Type B pancreatic cell (in vitro differentiated cells): ENCODE data around the gene PITPNM1. TPM values are rescaled to one million over a fixed set of nuclear protein-coding genes. Genes with fewer than 3 reads are reported as not detected.
A peak's percentile ranks its signal among the peaks of the same experiment; 100 is the strongest.

Source experiments
- DNase-seq: peaks from one replicate; pipeline ENCODE4 v3.0.0; 2021; ENCODE audit warnings: mixed read lengths; ENCODE audit not compliant: unreplicated experiment; ENCODE audit errors: extremely low spot score
- H3K27ac Mint-ChIP-seq: 2 replicates; pipeline ENCODE4 v1.8.0; 2021; ENCODE audit warnings: mild to moderate bottlenecking, mixed read lengths
- H3K27me3 Mint-ChIP-seq: 2 replicates; pipeline ENCODE4 v1.8.0; 2021; ENCODE audit warnings: mixed read lengths
- H3K36me3 Mint-ChIP-seq: 2 replicates; pipeline ENCODE4 v1.8.0; 2021; ENCODE audit warnings: mixed read lengths
- H3K4me1 Mint-ChIP-seq: one replicate; pipeline ENCODE4 v1.8.0; 2021; ENCODE audit warnings: mixed read lengths; ENCODE audit not compliant: unreplicated experiment
- H3K4me3 Mint-ChIP-seq: 2 replicates; pipeline ENCODE4 v1.8.0; 2021; ENCODE audit warnings: mild to moderate bottlenecking, mixed read lengths
- H3K9me3 Mint-ChIP-seq: 2 replicates; pipeline ENCODE4 v1.8.0; 2021; ENCODE audit warnings: mixed read lengths
- total RNA-seq: library from RNA; stranded (reverse); gene quantifications from 2 replicates; pipeline ENCODE4 v1.2.1, GENCODE V29; 2021; ENCODE audit warnings: low replicate concordance
- TF ChIP-seq, protein P1 (sequence below): fragments of 200-600 bp; sonication (generic); conservative IDR thresholded peaks from 2 replicates; pipeline ENCODE4 v1.5.0; 2021; ENCODE audit warnings: antibody characterized with exemption, mild to moderate bottlenecking

PITPNM1 gene
- total RNA-seq, 1 donor from 2014 or later, result 51.7 TPM

DNA sequence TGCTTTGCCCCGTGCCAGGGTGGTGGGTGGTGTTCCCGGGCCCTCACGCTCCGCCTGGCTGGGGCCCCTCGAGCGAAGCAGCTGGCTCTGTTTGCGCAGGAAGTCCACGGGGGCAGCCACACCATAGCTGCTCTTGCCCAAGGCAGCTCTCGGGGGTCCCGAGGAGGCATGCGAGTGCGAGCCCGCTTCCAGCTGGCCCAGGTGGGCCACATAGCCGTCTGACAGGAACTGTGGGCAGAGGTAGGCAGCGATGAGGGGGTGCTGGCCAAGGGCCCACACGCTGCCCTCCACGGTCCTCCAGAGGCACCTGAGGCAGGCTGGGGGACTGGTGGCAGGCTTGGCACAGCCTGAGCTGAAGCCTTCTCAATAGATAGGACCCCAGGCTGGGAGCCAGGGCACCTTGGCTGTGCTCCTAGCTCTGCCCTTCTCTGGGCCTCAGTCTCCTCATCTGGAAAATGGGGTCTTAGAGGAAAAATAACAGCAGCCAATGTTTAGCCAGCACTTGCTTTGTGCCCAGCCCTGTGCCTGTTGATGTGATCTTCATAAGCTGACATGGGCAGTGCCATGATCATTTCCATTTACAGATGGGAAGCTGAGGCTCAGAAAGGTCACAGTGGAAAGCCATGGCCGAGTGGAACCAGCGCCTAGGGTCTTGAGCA lies 13.0 kb downstream of the PITPNM1 start:
- Mint-ChIP-seq H3K9me3 (no peaks in the 10 kb centered on the region), H3K4me3 (no peak overlapping the region), H3K27me3 (no peaks in the 10 kb centered on the region), H3K4me1 (no peaks in the 10 kb centered on the region), H3K36me3 (peaks cover 9% of the 10 kb centered on the region), H3K27ac (no peak overlapping the region)
- no peak for DNase-seq
- TF ChIP-seq, protein P1, sequence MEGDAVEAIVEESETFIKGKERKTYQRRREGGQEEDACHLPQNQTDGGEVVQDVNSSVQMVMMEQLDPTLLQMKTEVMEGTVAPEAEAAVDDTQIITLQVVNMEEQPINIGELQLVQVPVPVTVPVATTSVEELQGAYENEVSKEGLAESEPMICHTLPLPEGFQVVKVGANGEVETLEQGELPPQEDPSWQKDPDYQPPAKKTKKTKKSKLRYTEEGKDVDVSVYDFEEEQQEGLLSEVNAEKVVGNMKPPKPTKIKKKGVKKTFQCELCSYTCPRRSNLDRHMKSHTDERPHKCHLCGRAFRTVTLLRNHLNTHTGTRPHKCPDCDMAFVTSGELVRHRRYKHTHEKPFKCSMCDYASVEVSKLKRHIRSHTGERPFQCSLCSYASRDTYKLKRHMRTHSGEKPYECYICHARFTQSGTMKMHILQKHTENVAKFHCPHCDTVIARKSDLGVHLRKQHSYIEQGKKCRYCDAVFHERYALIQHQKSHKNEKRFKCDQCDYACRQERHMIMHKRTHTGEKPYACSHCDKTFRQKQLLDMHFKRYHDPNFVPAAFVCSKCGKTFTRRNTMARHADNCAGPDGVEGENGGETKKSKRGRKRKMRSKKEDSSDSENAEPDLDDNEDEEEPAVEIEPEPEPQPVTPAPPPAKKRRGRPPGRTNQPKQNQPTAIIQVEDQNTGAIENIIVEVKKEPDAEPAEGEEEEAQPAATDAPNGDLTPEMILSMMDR, result no peak

DNA sequence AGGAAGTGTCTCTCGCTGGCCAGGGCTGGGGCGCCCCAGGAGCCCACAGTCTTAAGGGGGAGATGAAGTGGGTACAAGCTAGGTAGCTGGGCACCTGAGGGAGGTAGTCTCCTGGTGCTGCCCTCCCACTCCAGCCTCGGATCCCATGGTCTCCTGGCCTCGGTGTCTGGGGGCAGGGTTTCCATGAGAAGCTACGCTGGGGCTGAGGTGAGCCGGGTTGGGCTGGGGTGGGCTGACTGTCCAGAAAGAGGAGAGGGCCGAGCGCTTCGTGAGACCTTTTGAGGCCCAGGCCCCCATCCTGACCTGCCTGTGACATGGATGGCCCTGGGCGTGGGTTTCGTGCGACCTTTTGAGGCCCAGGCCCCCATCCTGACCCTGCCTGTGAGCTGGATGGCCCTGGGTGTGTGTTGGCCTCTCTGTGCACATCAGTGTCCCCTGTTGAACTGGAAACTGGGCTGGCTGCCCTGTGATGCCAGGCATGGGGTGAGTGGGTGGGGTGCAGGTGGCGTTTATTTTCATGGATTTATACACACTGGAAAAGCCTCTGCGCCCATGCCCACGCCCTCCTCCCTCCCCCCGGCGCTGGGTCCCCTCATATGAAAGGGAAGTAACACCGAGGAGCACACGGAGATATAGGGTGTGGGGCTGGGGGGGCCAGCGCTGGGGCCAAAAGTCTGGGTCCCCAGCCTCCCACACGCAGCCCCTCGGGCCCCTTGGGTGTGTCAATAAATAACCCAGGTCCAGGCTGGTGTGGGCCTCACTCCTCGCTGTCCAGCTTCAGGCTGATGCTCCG lies 13.7 kb downstream of the PITPNM1 start:
- TF ChIP-seq, protein P1, result no peak
- DNase-seq, result no peak
- Mint-ChIP-seq H3K36me3 (peaks cover 9% of the 10 kb centered on the region), H3K4me1 (no peaks in the 10 kb centered on the region), H3K27me3 (no peaks in the 10 kb centered on the region), H3K27ac (no peak overlapping the region), H3K4me3 (no peak overlapping the region), H3K9me3 (no peaks in the 10 kb centered on the region)

DNA sequence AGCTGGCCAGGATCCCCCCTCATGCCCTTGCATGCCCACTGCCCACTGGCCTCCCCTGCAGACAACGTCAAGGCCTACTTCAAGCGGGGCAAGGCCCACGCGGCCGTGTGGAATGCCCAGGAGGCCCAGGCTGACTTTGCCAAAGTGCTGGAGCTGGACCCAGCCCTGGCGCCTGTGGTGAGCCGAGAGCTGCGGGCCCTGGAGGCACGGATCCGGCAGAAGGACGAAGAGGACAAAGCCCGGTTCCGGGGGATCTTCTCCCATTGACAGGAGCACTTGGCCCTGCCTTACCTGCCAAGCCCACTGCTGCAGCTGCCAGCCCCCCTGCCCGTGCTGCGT lies 14.5 kb downstream of the PITPNM1 start:
- Mint-ChIP-seq H3K9me3 (no peaks in the 10 kb centered on the region), H3K27me3 (no peaks in the 10 kb centered on the region), H3K4me1 (peaks cover 6% of the 10 kb centered on the region), H3K36me3 (peaks cover 9% of the 10 kb centered on the region), H3K4me3 (no peak overlapping the region), H3K27ac (no peak overlapping the region)
- TF ChIP-seq, protein P1, result no peak
- DNase-seq, result no peak

- DNase-seq, result no peak
- Mint-ChIP-seq H3K27ac (peak overlapping the region; percentile 39), H3K27me3 (no peaks in the 10 kb centered on the region), H3K36me3 (peaks cover 9% of the 10 kb centered on the region), H3K4me3 (no peak overlapping the region), H3K4me1 (peaks cover 8% of the 10 kb centered on the region), H3K9me3 (no peaks in the 10 kb centered on the region)
- TF ChIP-seq, protein P1, result no peak
Observed at GRCh38 chr11:67489885-67490726, 15.1 kb downstream of the PITPNM1 start.

GRCh38 chr11:67489203-67489884 lies 15.8 kb downstream of the PITPNM1 start:
- no peaks in the 10 kb centered on the region for H3K27me3 Mint-ChIP-seq
- no peak for DNase-seq
- TF ChIP-seq, protein P1, result no peak
- peaks cover 15% of the 10 kb centered on the region for H3K4me1 Mint-ChIP-seq
- peak overlapping the region; percentile 39 for H3K27ac Mint-ChIP-seq
- H3K4me3 Mint-ChIP-seq, result no peak overlapping the region
- no peaks in the 10 kb centered on the region for H3K9me3 Mint-ChIP-seq
- H3K36me3 Mint-ChIP-seq, result peaks cover 9% of the 10 kb centered on the region
